DOHH2 (cell line): Measurements from ENCODE around the gene PDE6B.

Source experiments
- EZH2phosphoT487 ChIP-seq: fragments of 200-600 bp; sonication (generic); IDR thresholded peaks from 2 replicates; pipeline ENCODE4 v1.6.1; 2017; ENCODE audit warnings: borderline replicate concordance, mild to moderate bottlenecking, antibody characterized with exemption, low read length, moderate library complexity, mixed read lengths
- TF ChIP-seq, protein P1 (sequence below): fragments of 200-600 bp; sonication (generic); IDR thresholded peaks from one replicate; pipeline ENCODE4 v1.5.1; 2014; ENCODE audit warnings: antibody characterized with exemption, mild to moderate bottlenecking, low read depth, low read length; ENCODE audit not compliant: poor library complexity, severe bottlenecking

DNA sequence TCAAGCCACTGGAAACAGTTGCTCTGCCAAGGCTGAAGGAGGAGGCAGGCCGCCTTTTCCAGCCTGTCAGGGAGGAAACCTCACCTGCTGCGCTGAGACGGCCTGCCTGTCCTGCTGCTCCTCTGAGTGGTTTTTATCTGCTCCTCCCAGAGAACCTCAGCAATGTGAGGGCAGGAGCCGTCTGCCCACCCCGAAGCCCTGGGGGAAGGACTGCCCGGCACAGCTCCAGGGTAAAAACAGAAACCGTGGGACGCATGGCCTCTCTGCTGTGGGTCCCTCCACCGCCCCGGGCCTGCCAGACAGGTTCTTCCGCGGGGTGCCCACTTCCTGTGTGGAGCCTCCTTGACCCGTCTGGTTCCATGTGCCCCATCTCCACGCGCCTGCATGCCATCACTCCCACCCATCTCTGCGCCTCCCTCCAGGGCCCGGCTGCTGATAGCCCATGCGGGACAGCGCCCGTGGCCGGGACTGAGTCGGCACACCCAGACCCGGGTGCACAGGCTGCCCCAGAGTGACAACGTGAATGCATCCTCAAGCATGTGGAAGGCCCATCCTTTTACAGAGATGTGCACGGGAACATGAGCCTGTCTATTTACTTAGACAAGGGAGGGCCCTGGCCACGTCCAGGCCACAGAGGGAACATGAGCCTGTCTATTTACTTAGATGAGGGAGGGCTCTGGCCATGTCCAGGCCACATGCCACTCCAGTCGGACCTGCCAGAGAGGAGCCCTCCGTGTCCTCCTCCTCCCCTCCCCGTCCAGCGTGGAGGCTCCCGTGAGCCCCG is 67.6 kb downstream of the PDE6B start:
- TF ChIP-seq, protein P1, sequence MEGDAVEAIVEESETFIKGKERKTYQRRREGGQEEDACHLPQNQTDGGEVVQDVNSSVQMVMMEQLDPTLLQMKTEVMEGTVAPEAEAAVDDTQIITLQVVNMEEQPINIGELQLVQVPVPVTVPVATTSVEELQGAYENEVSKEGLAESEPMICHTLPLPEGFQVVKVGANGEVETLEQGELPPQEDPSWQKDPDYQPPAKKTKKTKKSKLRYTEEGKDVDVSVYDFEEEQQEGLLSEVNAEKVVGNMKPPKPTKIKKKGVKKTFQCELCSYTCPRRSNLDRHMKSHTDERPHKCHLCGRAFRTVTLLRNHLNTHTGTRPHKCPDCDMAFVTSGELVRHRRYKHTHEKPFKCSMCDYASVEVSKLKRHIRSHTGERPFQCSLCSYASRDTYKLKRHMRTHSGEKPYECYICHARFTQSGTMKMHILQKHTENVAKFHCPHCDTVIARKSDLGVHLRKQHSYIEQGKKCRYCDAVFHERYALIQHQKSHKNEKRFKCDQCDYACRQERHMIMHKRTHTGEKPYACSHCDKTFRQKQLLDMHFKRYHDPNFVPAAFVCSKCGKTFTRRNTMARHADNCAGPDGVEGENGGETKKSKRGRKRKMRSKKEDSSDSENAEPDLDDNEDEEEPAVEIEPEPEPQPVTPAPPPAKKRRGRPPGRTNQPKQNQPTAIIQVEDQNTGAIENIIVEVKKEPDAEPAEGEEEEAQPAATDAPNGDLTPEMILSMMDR: no peak
- no peak for TF ChIP-seq EZH2phosphoT487
